Measurements from ENCODE around the gene RBMS2.
"Not testable (repeated sequence)": the region's sequence is repeated elsewhere in the genome, so short reads cannot be mapped to it uniquely, and the experiment has no call there.

GRCh38 chr12:56499879-56500278, 21.7 kb upstream of the RBMS2 start:
- TF ChIP-seq CTCF (IDR thresholded peaks at IDR 0.05); ZFX (IDR thresholded peaks at IDR 0.05; ENCODE audit: borderline replicate concordance): not testable (repeated sequence)
